Measurements from ENCODE around the gene CYP21A2.
"Not testable (repeated sequence)": the region's sequence is repeated elsewhere in the genome, so short reads cannot be mapped to it uniquely, and the experiment has no call there.

Gene CYP21A2

GRCh38 chr6:32056254-32056653 is 18.0 kb downstream of the CYP21A2 start:
- no peak for DNase-seq

GRCh38 chr6:32057966-32058365 is 19.8 kb downstream of the CYP21A2 start:
- no peak for DNase-seq

- DNase-seq = no peak
Observed at GRCh38 chr6:32058511-32058963, 20.3 kb downstream of the CYP21A2 start.

GRCh38 chr6:32060966-32061655 is 22.9 kb downstream of the CYP21A2 start:
- no peak for DNase-seq

GRCh38 chr6:32064706-32065105 is 26.5 kb downstream of the CYP21A2 start:
- DNase-seq = no peak

- not testable (repeated sequence) for DNase-seq
Observed at GRCh38 chr6:32067521-32067920, 29.3 kb downstream of the CYP21A2 start.

GRCh38 chr6:32068315-32068714 is 30.1 kb downstream of the CYP21A2 start:
- not testable (repeated sequence) for DNase-seq

- DNase-seq = no peak
Observed at GRCh38 chr6:32068867-32069266, 30.7 kb downstream of the CYP21A2 start.

- DNase-seq = no peak
Observed at GRCh38 chr6:32069460-32069859, 31.2 kb downstream of the CYP21A2 start.

- DNase-seq = no peak
Observed at GRCh38 chr6:32069878-32070515, 31.8 kb downstream of the CYP21A2 start.

- DNase-seq = no peak
Observed at GRCh38 chr6:32070814-32071543, 32.8 kb downstream of the CYP21A2 start.

- DNase-seq = no peak
Observed at GRCh38 chr6:32073101-32073500, 34.9 kb downstream of the CYP21A2 start.

GRCh38 chr6:32073613-32074012 is 35.4 kb downstream of the CYP21A2 start:
- no peak for DNase-seq

GRCh38 chr6:32074996-32075532 is 36.8 kb downstream of the CYP21A2 start:
- no peak for DNase-seq

GRCh38 chr6:32075781-32076180 is 37.6 kb downstream of the CYP21A2 start:
- DNase-seq = no peak

- DNase-seq = no peak
Observed at GRCh38 chr6:32076321-32076809, 38.1 kb downstream of the CYP21A2 start.

GRCh38 chr6:32079566-32080290 is 41.5 kb downstream of the CYP21A2 start:
- DNase-seq = no peak

- no peak for DNase-seq
Observed at GRCh38 chr6:32081168-32081990, 43.2 kb downstream of the CYP21A2 start.

GRCh38 chr6:32082478-32082877 is 44.3 kb downstream of the CYP21A2 start:
- DNase-seq = no peak

- no peak for DNase-seq
Observed at GRCh38 chr6:32082935-32083334, 44.7 kb downstream of the CYP21A2 start.

GRCh38 chr6:32083812-32084768 is 45.9 kb downstream of the CYP21A2 start:
- DNase-seq = no peak
